Measurements from ENCODE around the gene CLASP1. TPM values are rescaled to one million over a fixed set of nuclear protein-coding genes. Genes with fewer than 3 reads are reported as not detected.
"Not testable (repeated sequence)": the region's sequence is repeated elsewhere in the genome, so short reads cannot be mapped to it uniquely, and the experiment has no call there.

The CLASP1 gene
- total RNA-seq, 2 experiments from 2014 or later = 62.3 to 76.1 TPM

DNA sequence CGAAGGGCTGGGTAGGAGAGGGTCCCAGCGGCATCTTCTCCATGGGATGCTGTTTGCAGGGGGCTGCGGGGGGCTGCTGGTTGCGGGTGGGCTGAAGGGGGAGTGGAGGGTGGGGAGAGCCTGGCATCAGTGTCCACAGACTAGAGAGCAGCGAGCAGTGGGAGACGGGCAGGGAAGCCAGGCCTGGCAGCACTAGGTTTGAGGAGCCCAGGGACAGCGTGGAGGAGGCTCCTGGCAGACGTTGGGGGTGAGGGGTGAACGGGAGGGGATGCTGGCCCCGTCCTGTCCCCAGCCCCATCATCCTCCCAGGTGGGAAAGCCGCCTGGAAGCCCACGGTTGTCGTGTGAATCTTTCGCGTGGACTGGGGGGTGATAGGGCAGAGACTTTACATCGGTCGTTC is 316.0 kb downstream of the CLASP1 start:
- peaks cover 15% of the 10 kb centered on the region for H3K4me1 Mint-ChIP-seq
- CTCF ChIA-PET = no interaction called here
- H3K27me3 Mint-ChIP-seq = no peaks in the 10 kb centered on the region
- no peak overlapping the region for H3K27ac Mint-ChIP-seq
- H3K9me3 Mint-ChIP-seq (ENCODE audit: low read depth) = no peaks in the 10 kb centered on the region
- no peak for DNase-seq
- ATAC-seq = no peak
- H3K4me3 Mint-ChIP-seq = no peak overlapping the region
- H3K36me3 Mint-ChIP-seq = no peaks in the 10 kb centered on the region

DNA sequence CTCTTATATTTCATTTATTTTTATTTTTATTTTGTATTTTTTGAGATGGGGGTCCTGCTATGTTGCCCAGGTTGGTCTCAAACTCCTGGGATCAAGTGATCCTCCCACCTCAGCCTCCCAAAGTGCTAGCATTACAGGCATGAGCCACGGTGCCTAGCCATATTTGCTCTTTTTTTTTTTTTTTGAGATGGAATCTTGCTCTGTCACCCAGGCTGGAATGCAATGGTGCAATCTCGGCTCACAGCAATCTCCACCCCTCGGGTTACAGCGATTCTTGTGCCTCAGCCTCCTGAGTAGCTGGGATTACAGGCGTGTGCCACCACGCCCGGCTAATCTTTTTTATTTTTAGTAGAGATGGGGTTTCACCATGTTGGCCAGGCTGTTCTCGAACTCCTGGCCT is 317.9 kb downstream of the CLASP1 start:
- DNase-seq; H3K36me3 Mint-ChIP-seq; ATAC-seq; H3K27me3 Mint-ChIP-seq; H3K27ac Mint-ChIP-seq; CTCF ChIA-PET; H3K4me3 Mint-ChIP-seq; H3K9me3 Mint-ChIP-seq (ENCODE audit: low read depth): not testable (repeated sequence)
- H3K4me1 Mint-ChIP-seq = peaks cover 15% of the 10 kb centered on the region

DNA sequence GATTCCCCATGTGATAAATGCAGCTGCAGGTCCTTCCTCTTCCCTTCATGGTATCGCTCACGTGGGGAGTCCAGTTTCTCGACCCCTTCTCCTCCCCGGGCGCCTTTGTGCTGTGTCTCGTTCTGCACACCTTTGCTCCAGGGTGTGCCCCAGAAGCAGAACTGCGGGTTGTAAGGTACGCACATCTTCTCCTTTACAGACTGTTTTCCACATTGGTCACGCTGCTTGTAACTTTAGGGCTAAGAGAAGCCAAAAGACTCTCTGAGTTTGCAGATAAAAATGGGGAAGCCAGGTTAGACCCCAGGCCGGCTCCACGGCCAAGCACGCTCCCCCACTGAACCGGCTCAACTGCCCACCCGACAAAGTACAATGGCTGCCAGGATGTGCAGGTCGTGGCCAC is 318.3 kb downstream of the CLASP1 start:
- peaks cover 15% of the 10 kb centered on the region for H3K4me1 Mint-ChIP-seq
- H3K4me3 Mint-ChIP-seq = no peak overlapping the region
- H3K27me3 Mint-ChIP-seq = no peaks in the 10 kb centered on the region
- DNase-seq (no peak), ATAC-seq (no peak)
- CTCF ChIA-PET = no interaction called here
- no peaks in the 10 kb centered on the region for H3K9me3 Mint-ChIP-seq (ENCODE audit: low read depth)
- H3K27ac Mint-ChIP-seq = no peak overlapping the region
- H3K36me3 Mint-ChIP-seq = no peaks in the 10 kb centered on the region

DNA sequence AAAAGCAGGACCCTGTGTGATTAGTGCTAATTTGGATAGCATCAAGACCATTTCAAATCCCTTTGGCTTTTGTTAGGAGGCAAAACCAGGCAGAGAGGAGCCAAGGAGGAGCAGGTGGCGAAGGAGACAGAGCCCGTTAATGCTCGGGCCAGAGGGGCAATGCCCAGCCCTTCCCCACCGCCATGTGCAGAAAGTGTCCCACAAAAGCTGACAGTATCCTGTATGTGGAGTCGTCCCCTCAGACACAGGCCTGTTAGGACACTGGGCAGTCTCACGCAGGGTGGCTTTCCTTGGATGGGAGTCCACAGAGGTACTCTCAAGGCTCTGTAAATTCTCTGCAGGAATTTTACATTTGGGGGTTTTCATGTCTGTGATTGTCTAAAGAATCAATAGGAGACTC is 319.5 kb downstream of the CLASP1 start:
- DNase-seq = no peak
- CTCF ChIA-PET = no interaction called here
- no peak for ATAC-seq
- Mint-ChIP-seq H3K27me3 (peaks cover 4% of the 10 kb centered on the region), H3K9me3 (ENCODE audit: low read depth) (no peaks in the 10 kb centered on the region), H3K27ac (no peak overlapping the region), H3K4me1 (peaks cover 15% of the 10 kb centered on the region), H3K4me3 (no peak overlapping the region), H3K36me3 (no peaks in the 10 kb centered on the region)

DNA sequence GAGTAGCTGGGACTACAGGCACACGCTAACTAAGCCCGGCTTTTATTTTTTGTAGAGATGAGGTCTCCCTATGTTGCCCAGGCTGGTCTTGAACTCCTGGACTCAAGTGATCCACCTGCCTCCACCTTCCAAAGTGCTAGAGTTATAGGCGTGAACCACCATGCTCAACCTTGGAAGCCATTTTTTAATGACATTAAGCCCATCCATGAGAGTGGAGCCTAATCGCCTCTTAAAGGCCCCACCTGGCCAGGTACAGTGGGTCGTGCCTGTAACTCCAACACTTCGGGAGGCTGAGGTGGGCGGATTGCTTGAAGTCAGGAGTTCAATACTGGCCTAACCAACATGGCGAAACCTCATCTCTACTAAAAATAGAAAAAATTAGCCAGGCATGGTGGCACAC is 322.6 kb downstream of the CLASP1 start:
- Mint-ChIP-seq H3K27me3 (peaks cover 8% of the 10 kb centered on the region), H3K4me3 (no peak overlapping the region), H3K9me3 (ENCODE audit: low read depth) (no peaks in the 10 kb centered on the region), H3K4me1 (no peaks in the 10 kb centered on the region), H3K36me3 (no peaks in the 10 kb centered on the region), H3K27ac (no peak overlapping the region)
- ATAC-seq = no peak
- DNase-seq = no peak
- CTCF ChIA-PET = interaction anchor here (1.0 kb wide), 1 partner anchor 30 kb away, joined by 3 read pairs; no protein-coding TSS in a partner anchor

DNA sequence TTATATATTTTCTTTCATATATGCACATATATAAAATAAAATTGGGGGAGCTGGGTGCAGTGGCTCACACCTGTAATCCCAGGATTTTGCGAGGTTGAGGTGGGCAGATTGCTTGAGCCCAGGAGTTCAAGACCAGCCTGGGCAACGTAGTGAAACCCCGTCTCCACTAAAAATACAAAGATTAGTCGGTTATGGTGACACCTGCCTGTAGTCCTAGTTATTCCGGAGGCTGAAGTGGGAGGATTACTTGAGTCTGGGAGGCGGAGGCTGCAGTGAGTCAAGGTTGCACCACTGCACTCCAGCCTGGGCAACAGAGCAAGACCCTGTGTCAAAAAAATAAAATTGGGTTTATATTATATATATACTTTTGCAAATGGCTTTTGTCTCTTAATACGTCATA is 324.7 kb downstream of the CLASP1 start:
- Mint-ChIP-seq H3K9me3 (ENCODE audit: low read depth) (no peaks in the 10 kb centered on the region), H3K4me1 (no peaks in the 10 kb centered on the region), H3K27me3 (peaks cover 8% of the 10 kb centered on the region), H3K4me3 (no peak overlapping the region), H3K27ac (no peak overlapping the region), H3K36me3 (no peaks in the 10 kb centered on the region)
- CTCF ChIA-PET = interaction anchor here (0.9 kb wide), 1 partner anchor 229 kb away, joined by 3 read pairs; no protein-coding TSS in a partner anchor
- DNase-seq = no peak
- ATAC-seq = no peak

DNA sequence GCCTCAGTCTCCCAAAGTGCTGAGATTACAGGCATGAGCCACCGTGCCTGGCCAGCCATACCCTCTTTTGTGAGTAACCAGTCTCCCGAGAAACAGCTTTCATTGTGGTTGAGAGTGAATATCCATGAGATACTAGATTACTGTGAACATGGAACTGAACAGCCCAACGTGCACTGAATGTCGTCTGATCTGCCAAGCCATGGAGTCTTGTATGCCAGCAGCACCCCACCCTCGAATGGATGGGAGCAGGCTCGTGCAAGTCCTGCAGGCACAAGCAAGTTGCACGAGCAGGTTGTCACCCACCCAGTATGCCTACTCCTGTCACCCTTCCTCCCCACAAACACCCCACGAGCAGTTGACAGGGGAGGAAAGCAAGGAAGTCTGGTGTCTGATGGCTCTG is 327.8 kb downstream of the CLASP1 start:
- Mint-ChIP-seq H3K4me3 (no peak overlapping the region), H3K4me1 (no peaks in the 10 kb centered on the region), H3K9me3 (ENCODE audit: low read depth) (no peaks in the 10 kb centered on the region), H3K36me3 (no peaks in the 10 kb centered on the region), H3K27me3 (peaks cover 9% of the 10 kb centered on the region), H3K27ac (no peak overlapping the region)
- CTCF ChIA-PET = no interaction called here
- no peak for DNase-seq
- ATAC-seq = no peak

DNA sequence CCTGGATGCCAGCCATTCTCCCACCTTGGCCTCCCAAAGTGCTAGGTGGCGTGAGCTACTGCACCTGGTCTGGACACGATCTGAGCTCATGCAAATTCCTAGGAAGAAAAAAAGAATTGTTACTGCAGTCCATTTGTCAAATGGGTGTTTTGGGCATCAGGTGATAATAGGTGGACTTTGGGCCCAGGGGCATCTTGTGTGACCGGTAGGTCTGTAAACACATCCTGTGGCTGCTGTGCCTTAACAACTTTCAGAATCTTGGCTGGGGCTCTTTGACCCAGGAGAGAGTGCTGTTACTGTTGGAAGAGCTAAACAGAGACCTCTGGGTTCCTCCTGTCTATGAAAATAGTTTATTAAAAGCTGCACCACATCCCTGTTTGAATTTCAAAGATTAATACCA is 329.3 kb downstream of the CLASP1 start:
- ATAC-seq (no peak), DNase-seq (no peak)
- no peaks in the 10 kb centered on the region for H3K9me3 Mint-ChIP-seq (ENCODE audit: low read depth)
- no peaks in the 10 kb centered on the region for H3K4me1 Mint-ChIP-seq
- H3K27me3 Mint-ChIP-seq = peaks cover 7% of the 10 kb centered on the region
- H3K36me3 Mint-ChIP-seq = no peaks in the 10 kb centered on the region
- H3K4me3 Mint-ChIP-seq = no peak overlapping the region
- no peak overlapping the region for H3K27ac Mint-ChIP-seq
- CTCF ChIA-PET = interaction anchor here (2.2 kb wide), 1 partner anchor 235 kb away, joined by 4 read pairs; no protein-coding TSS in a partner anchor

DNA sequence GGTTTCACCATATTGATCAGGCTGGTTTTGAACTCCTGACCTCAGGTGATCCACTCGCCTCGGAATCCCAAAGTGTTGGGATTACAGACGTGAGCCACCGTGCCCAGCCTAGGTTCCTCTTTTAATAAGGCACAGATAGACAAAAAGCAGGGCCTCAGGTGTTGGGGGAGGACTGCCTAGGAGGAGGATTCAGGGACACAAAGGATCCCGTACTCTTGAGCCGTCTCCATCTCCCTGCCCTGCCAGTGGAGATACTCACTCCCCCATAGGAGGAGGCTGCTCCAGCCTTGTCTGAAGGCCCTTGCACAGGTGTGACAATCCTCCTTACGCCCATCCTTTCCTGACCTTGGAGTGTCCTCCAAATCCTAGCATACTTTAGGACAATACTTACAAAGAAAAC is 332.3 kb downstream of the CLASP1 start:
- Mint-ChIP-seq H3K9me3 (ENCODE audit: low read depth) (no peaks in the 10 kb centered on the region), H3K27ac (no peak overlapping the region), H3K4me1 (no peaks in the 10 kb centered on the region), H3K4me3 (no peak overlapping the region), H3K36me3 (no peaks in the 10 kb centered on the region), H3K27me3 (peaks cover 14% of the 10 kb centered on the region)
- CTCF ChIA-PET = no interaction called here
- DNase-seq = no peak
- no peak for ATAC-seq

DNA sequence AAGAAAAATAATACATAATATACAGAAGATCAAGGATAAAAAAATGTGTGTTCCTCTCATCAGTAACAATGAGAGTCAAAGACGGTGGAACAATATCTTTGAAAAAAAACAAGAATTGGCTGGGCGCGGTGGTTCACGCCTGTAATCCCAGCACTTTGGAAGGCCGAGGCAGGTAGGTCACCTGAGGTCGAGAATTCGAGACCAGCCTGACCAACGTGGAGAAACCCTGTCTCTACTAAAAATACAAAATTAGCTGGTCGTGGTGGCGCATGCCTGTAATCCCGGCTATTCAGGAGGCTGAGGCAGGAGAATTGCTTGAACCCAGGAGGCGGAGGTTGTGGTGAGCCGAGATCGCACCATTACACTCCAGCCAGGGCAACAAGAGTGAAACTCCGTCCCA is 335.6 kb downstream of the CLASP1 start:
- DNase-seq; H3K36me3 Mint-ChIP-seq; H3K4me3 Mint-ChIP-seq; H3K9me3 Mint-ChIP-seq (ENCODE audit: low read depth); H3K27ac Mint-ChIP-seq; CTCF ChIA-PET; H3K4me1 Mint-ChIP-seq; ATAC-seq: not testable (repeated sequence)
- peaks cover 40% of the 10 kb centered on the region for H3K27me3 Mint-ChIP-seq

DNA sequence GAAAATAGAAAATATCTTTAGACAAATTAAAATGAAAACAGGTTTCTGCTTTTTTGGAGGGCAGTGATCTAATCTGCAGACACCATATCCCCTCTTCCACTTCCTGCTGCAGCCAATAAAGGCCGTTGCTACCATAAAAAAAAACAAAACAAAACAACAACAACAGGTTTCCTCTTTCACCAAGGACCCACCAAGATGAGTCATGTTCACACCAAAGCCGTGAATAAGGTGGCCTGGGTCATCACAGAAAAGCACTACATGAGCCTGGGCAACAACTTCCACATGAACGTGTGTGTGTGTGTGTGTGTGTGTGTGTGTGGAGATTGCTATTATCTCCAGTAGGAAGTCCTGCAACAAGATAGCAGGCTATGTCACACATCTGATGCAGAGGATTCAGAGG is 339.5 kb downstream of the CLASP1 start:
- H3K4me1 Mint-ChIP-seq = peaks cover 10% of the 10 kb centered on the region
- CTCF ChIA-PET = no interaction called here
- H3K4me3 Mint-ChIP-seq = no peak overlapping the region
- DNase-seq (peak; percentile 52), ATAC-seq (peak; percentile 81)
- peaks cover 62% of the 10 kb centered on the region for H3K27me3 Mint-ChIP-seq
- H3K27ac Mint-ChIP-seq = no peak overlapping the region
- no peaks in the 10 kb centered on the region for H3K9me3 Mint-ChIP-seq (ENCODE audit: low read depth)
- no peaks in the 10 kb centered on the region for H3K36me3 Mint-ChIP-seq

DNA sequence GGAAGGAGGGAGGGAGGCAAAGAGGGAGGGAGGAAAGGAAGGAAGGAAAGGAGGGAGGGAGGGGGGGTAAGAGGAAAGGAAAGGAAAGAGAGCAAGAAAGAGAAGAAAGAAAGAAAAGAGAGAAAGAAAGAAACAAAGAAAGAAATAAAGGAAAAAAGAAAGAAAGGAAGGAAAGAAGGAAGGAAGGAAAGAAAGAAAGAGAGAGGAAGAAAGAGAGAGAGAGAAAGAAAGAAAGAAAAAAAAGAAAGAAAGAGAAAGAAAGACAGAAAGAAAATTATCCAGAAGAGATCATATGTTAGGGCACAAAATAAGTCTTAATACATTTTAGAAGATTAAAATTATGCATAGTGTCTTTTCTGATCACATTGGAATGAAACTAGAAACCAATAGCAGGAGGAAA is 339.9 kb downstream of the CLASP1 start:
- CTCF ChIA-PET = no interaction called here
- Mint-ChIP-seq H3K27me3 (peaks cover 65% of the 10 kb centered on the region), H3K9me3 (ENCODE audit: low read depth) (no peaks in the 10 kb centered on the region), H3K36me3 (no peaks in the 10 kb centered on the region), H3K4me1 (peaks cover 10% of the 10 kb centered on the region), H3K27ac (no peak overlapping the region), H3K4me3 (no peak overlapping the region)
- DNase-seq (no peak), ATAC-seq (no peak)

DNA sequence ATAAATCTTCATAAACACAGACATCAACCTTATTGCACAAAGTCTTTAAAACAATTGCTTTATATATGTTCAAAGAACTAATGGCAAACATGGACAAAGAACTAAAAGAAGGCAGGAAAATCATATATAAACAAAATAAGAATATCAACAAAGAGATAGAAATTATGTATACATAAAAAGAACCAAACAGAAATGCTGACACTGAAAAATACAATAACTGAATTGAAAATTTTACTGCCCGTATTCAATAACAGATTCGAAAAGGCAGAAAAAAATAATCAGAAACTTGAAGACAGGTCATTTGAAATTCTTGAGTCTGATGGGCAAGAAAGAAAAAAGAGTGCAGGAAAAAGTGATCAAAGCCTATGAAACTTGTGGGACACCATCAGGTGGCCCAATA is 342.2 kb downstream of the CLASP1 start:
- DNase-seq (no peak), ATAC-seq (no peak)
- H3K27ac Mint-ChIP-seq = no peak overlapping the region
- CTCF ChIA-PET = no interaction called here
- peaks cover 63% of the 10 kb centered on the region for H3K27me3 Mint-ChIP-seq
- H3K36me3 Mint-ChIP-seq = no peaks in the 10 kb centered on the region
- peaks cover 10% of the 10 kb centered on the region for H3K4me1 Mint-ChIP-seq
- no peaks in the 10 kb centered on the region for H3K9me3 Mint-ChIP-seq (ENCODE audit: low read depth)
- no peak overlapping the region for H3K4me3 Mint-ChIP-seq

DNA sequence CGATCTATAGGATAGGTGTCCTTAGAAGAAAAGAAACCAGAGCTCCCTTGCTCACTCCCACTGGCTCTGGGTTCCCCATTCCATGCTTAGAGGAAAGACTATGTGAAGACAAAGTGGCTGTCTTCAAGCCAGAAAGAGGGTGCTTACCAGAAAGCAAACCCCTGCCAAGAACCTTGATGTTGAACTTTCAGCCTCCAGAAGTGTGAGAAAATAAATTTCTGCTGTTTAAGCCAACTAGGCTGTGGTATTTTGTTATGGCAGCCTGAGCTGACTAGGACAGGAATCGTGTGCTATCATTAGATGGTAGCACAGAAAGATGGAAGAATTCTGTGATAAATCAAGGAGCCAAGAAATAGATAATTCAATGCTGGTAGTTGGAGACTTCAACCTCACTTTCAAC is 344.3 kb downstream of the CLASP1 start:
- DNase-seq = no peak
- Mint-ChIP-seq H3K27ac (no peak overlapping the region), H3K4me1 (peaks cover 7% of the 10 kb centered on the region), H3K27me3 (peaks cover 42% of the 10 kb centered on the region), H3K36me3 (no peaks in the 10 kb centered on the region), H3K4me3 (no peak overlapping the region), H3K9me3 (ENCODE audit: low read depth) (no peaks in the 10 kb centered on the region)
- CTCF ChIA-PET = no interaction called here
- no peak for ATAC-seq
